ENCODE results near the gene THRSP. TPM values are rescaled to one million over a fixed set of nuclear protein-coding genes. Genes with fewer than 3 reads are reported as not detected.

Gene THRSP
- total RNA-seq, 1 experiment from 2014 or later = 0.25 TPM

- TF ChIP-seq CTCF (IDR thresholded peaks at IDR 0.05; ENCODE audit: insufficient read depth in 1 of 2, low read depth in 1 of 2, low read length in 1 of 2, severe bottlenecking in 1 of 2, unreplicated experiment in 1 of 2) = no peak
- no peaks in the 10 kb centered on the region for H3K27me3 ChIP-seq (replicated peaks; ENCODE audit: control insufficient read depth, insufficient read depth, low read length)
- H3K36me3 ChIP-seq (ENCODE audit: control insufficient read depth, insufficient read depth, low read length) = peaks cover 5% of the 10 kb centered on the region
- no peak overlapping the region for H3K4me3 ChIP-seq (ENCODE audit: low read depth, low read length)
- POLR2A ChIA-PET = no interaction called here
- Mint-ChIP-seq H3K27ac (ENCODE audit: unreplicated experiment) (peak overlapping the region; percentile 48), H3K4me1 (ENCODE audit: low read depth, unreplicated experiment) (peaks cover 29% of the 10 kb centered on the region), H3K27me3 (ENCODE audit: insufficient read depth, unreplicated experiment) (no peaks in the 10 kb centered on the region), H3K36me3 (ENCODE audit: insufficient read depth, unreplicated experiment) (peaks cover 47% of the 10 kb centered on the region), H3K9me3 (ENCODE audit: unreplicated experiment) (no peaks in the 10 kb centered on the region), H3K4me3 (ENCODE audit: unreplicated experiment) (no peak overlapping the region)
- no peaks in the 10 kb centered on the region for H3K9me3 ChIP-seq
- DNase-seq = no peak
- CTCF ChIA-PET = interaction anchor here (0.9 to 1.3 kb wide), 2 partner anchors 14 to 40 kb away, joined by 3 to 6 read pairs; no protein-coding TSS in a partner anchor
- intact Hi-C loops (cut with micrococcal nuclease; ENCODE audit: unreplicated experiment) = no loop called here
- no TSS peak for BruUV-seq (replicated peaks)
- H3K4me1 ChIP-seq = peaks cover 30% of the 10 kb centered on the region
Observed at GRCh38 chr11:78065203-78065602, 1.5 kb downstream of the THRSP start.

GRCh38 chr11:78066471-78066870, 2.8 kb downstream of the THRSP start:
- POLR2A ChIA-PET = no interaction called here
- no TSS peak for BruUV-seq (replicated peaks)
- H3K36me3 Mint-ChIP-seq (ENCODE audit: insufficient read depth, unreplicated experiment) = peaks cover 58% of the 10 kb centered on the region

GRCh38 chr11:78067704-78068103, 4.0 kb downstream of the THRSP start:
- Histone ChIP-seq H3K4me3 (ENCODE audit: low read depth, low read length) (no peak overlapping the region), H3K9me3 (no peaks in the 10 kb centered on the region), H3K4me1 (peaks cover 9% of the 10 kb centered on the region), H3K36me3 (ENCODE audit: control insufficient read depth, insufficient read depth, low read length) (peaks cover 12% of the 10 kb centered on the region), H3K27me3 (replicated peaks; ENCODE audit: control insufficient read depth, insufficient read depth, low read length) (no peaks in the 10 kb centered on the region; the same call in 1 of the 2 replicates)
- Mint-ChIP-seq H3K27me3 (ENCODE audit: insufficient read depth, unreplicated experiment) (no peaks in the 10 kb centered on the region), H3K4me1 (ENCODE audit: low read depth, unreplicated experiment) (peaks cover 27% of the 10 kb centered on the region), H3K9me3 (ENCODE audit: unreplicated experiment) (no peaks in the 10 kb centered on the region), H3K36me3 (ENCODE audit: insufficient read depth, unreplicated experiment) (peaks cover 68% of the 10 kb centered on the region), H3K27ac (ENCODE audit: unreplicated experiment) (no peak overlapping the region), H3K4me3 (ENCODE audit: unreplicated experiment) (no peak overlapping the region)
- ChIA-PET POLR2A (interaction anchor here (0.7 kb wide), 1 partner anchor 73 kb away, joined by 5 read pairs; the partner anchor contains the start of gene INTS4), CTCF (interaction anchor here (0.7 kb wide), 1 partner anchor 158 kb away, joined by 3 read pairs; no protein-coding TSS in a partner anchor)
- BruUV-seq (replicated peaks) = no TSS peak
- TF ChIP-seq CTCF (IDR thresholded peaks at IDR 0.05; ENCODE audit: insufficient read depth in 1 of 2, low read depth in 1 of 2, low read length in 1 of 2, severe bottlenecking in 1 of 2, unreplicated experiment in 1 of 2) = no peak
- no peak for DNase-seq
- intact Hi-C loops (cut with micrococcal nuclease; ENCODE audit: unreplicated experiment) = no loop called here

More at GRCh38 chr11:78066471-78066870, 2.8 kb downstream of the THRSP start:
- peaks cover 17% of the 10 kb centered on the region for H3K4me1 ChIP-seq
- no peaks in the 10 kb centered on the region for H3K9me3 Mint-ChIP-seq (ENCODE audit: unreplicated experiment)
- CTCF ChIA-PET = interaction anchor here (0.9 kb wide), 1 partner anchor 12 kb away, joined by 3 read pairs; no protein-coding TSS in a partner anchor
- no peak for TF ChIP-seq CTCF (IDR thresholded peaks at IDR 0.05; ENCODE audit: insufficient read depth in 1 of 2, low read depth in 1 of 2, low read length in 1 of 2, severe bottlenecking in 1 of 2, unreplicated experiment in 1 of 2)
- H3K27ac Mint-ChIP-seq (ENCODE audit: unreplicated experiment) = no peak overlapping the region
- intact Hi-C loops (cut with micrococcal nuclease; ENCODE audit: unreplicated experiment) = no loop called here
- H3K4me3 ChIP-seq (ENCODE audit: low read depth, low read length) = no peak overlapping the region
- H3K9me3 ChIP-seq = no peaks in the 10 kb centered on the region
- H3K27me3 ChIP-seq (replicated peaks; ENCODE audit: control insufficient read depth, insufficient read depth, low read length) = no peaks in the 10 kb centered on the region
- DNase-seq = no peak
- H3K27me3 Mint-ChIP-seq (ENCODE audit: insufficient read depth, unreplicated experiment) = no peaks in the 10 kb centered on the region
- peaks cover 28% of the 10 kb centered on the region for H3K4me1 Mint-ChIP-seq (ENCODE audit: low read depth, unreplicated experiment)
- no peak overlapping the region for H3K4me3 Mint-ChIP-seq (ENCODE audit: unreplicated experiment)
- peaks cover 9% of the 10 kb centered on the region for H3K36me3 ChIP-seq (ENCODE audit: control insufficient read depth, insufficient read depth, low read length)
